ENCODE results near the gene PARK7. TPM values are rescaled to one million over a fixed set of nuclear protein-coding genes. Genes with fewer than 3 reads are reported as not detected.

The PARK7 gene
- total and polyA plus RNA-seq, 7 experiments from 2014 or later: 97.1 to 364 (median 114) TPM

DNA sequence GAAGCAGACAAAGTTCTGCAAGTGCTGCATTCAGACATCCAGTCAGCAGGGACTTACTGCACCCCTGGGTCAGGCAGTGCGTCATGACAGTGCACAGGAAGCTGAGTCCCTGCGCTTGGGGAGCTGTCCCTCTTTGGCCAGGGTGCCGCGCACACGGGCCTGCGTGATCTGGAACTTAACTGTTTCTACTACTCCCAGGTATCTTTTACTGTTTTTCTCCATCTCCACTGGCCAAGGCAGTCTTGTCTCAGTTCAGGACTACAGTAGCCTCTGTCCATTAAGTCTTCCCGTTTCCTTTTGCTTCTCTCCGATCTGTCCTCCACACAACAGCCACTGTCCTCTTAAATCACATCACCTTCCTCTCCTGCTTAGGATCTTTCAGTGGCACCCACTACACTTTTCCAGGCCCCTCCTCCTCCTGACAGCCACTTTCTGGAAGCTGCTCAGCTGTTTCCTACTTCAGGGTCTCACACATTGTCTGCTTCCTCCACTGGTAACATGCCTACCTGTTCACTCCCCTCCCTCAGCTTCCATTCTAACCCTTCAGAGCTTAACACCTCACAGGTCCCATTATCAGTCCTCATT is 48.7 kb downstream of the PARK7 start:
- intact Hi-C loops (cut with micrococcal nuclease): no loop called here

DNA sequence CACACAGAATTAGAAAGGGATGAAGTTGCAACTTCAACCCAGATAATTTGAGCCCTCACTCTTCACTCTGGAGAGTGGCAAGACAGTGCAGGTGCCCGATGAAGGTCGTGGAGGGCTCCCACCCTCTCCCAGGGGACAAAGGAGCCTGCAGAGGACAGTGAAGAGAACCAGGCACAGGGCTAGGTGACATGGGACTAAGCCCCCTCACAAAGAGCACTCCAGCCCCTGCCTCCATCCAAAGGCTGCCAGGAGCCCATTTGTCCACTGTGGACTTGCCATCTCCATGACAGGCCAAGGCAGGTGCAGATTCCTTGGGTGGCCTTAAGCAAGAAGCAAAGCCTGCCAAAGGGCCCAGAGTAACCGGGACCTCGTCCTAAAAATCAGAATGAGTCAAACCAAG is 49.5 kb downstream of the PARK7 start:
- Histone ChIP-seq H3K4me3 (ENCODE audit: low read length) (no peak overlapping the region), H3K9me3 (ENCODE audit: control insufficient read depth in 2 of 3, low read length in 3 of 3) (no peaks in the 10 kb centered on the region), H3K27ac (ENCODE audit: low read depth, low read length) (no peak overlapping the region), H3K27me3 (ENCODE audit: control insufficient read depth in 2 of 2, insufficient read depth in 2 of 2, low read length in 2 of 2) (no peaks in the 10 kb centered on the region), H3K4me1 (ENCODE audit: control insufficient read depth in 2 of 2, insufficient read depth in 2 of 2, low read length in 2 of 2) (no peaks in the 10 kb centered on the region), H3K36me3 (ENCODE audit: control insufficient read depth in 2 of 3, insufficient read depth in 3 of 3, low read length in 3 of 3) (no peaks in the 10 kb centered on the region)
- Mint-ChIP-seq H3K27ac (no peak overlapping the region), H3K4me3 (no peak overlapping the region), H3K36me3 (peaks cover 0 to 4% (median 0%) of the 10 kb centered on the region in 5 donors), H3K27me3 (peaks cover 0 to 4% (median 2%) of the 10 kb centered on the region in 5 donors), H3K9me3 (no peaks in the 10 kb centered on the region), H3K4me1 (peaks cover 0 to 3% (median 0%) of the 10 kb centered on the region in 7 donors)
- CTCF ChIA-PET: interaction anchor here (0.6 to 8.6 kb wide), 2 partner anchors 338 to 342 kb away, joined by 3 to 100 read pairs; no protein-coding TSS in a partner anchor
- ATAC-seq (no peak), DNase-seq (no peak)
- intact Hi-C loops (cut with micrococcal nuclease): no loop called here
- POLR2A ChIA-PET: interaction anchor here (0.7 kb wide), 1 partner anchor 14 kb away, joined by 3 read pairs; no protein-coding TSS in a partner anchor

More for the DNA sequence above, 48.7 kb downstream of the PARK7 start:
- no peaks in the 10 kb centered on the region for H3K27me3 Mint-ChIP-seq
- H3K4me3 ChIP-seq (ENCODE audit: low read length): no peak overlapping the region
- peaks cover 0 to 3% (median 0%) of the 10 kb centered on the region in 7 donors for H3K4me1 Mint-ChIP-seq
- no peak overlapping the region for H3K27ac Mint-ChIP-seq
- H3K36me3 ChIP-seq (ENCODE audit: control insufficient read depth in 2 of 3, insufficient read depth in 3 of 3, low read length in 3 of 3): no peaks in the 10 kb centered on the region
- H3K9me3 ChIP-seq (ENCODE audit: control insufficient read depth in 2 of 3, low read length in 3 of 3): no peaks in the 10 kb centered on the region
- H3K9me3 Mint-ChIP-seq: no peaks in the 10 kb centered on the region
- CTCF ChIA-PET: interaction anchor here (0.6 to 8.6 kb wide), 2 partner anchors 338 to 341 kb away, joined by 3 to 100 read pairs; no protein-coding TSS in a partner anchor
- ATAC-seq (no peak), DNase-seq (no peak)
- no peak overlapping the region for H3K27ac ChIP-seq (ENCODE audit: low read depth, low read length)
- POLR2A ChIA-PET: interaction anchor here (0.7 kb wide), 1 partner anchor 153 kb away, joined by 6 read pairs; no protein-coding TSS in a partner anchor
- peaks cover 0 to 4% (median 0%) of the 10 kb centered on the region in 5 donors for H3K36me3 Mint-ChIP-seq
- H3K27me3 ChIP-seq (ENCODE audit: control insufficient read depth in 2 of 2, insufficient read depth in 2 of 2, low read length in 2 of 2): no peaks in the 10 kb centered on the region
- no peaks in the 10 kb centered on the region for H3K4me1 ChIP-seq (ENCODE audit: control insufficient read depth in 2 of 2, insufficient read depth in 2 of 2, low read length in 2 of 2)
- H3K4me3 Mint-ChIP-seq: no peak overlapping the region

DNA sequence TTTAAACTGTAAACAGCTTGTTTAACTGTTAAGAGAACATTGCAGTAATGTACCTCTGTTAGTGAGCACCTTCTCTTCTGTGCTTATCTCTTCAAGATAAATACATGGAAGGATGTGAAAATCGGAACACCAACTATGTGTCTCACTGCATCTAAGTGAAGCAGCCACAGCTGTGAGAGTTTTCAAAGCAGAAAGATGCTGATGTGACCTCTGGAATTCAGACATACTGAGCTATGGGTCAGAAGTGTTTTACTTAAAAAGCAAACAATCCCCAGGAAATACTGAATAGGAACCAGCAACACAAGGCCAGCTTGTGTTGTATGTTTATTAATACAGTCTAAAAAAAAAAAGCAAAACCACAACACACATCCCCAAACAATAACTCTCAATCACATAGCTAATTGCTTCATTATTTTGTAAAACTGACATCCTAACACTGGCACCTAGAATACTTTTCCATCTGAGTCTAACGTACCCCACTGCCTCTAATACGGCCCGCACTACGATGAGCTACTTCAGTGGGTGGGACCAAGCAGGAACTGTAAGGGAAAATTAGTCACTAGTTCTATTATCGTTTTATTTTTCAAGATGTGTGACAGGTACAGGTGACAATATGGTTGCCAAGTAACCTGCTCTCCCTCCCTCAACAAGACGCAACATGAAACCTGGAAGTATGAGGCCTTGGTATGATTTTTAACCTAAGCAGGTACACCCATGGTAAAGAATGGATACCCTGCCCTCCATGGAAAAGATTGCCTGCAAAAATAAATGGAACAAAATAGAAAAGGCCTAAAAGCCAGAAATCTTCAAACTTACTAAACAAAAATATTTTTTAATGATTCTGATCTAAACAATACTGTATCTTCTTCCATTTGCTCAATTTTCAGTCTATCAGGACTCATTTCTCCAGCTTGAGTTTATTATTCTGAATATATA is 50.7 kb downstream of the PARK7 start:
- DNase-seq: no peak
- Mint-ChIP-seq H3K4me1 (peaks cover 0 to 3% (median 0%) of the 10 kb centered on the region in 7 donors), H3K36me3 (peaks cover 0 to 4% (median 0%) of the 10 kb centered on the region in 5 donors), H3K4me3 (no peak overlapping the region), H3K9me3 (no peaks in the 10 kb centered on the region), H3K27ac (no peak overlapping the region), H3K27me3 (peaks cover 7 to 13% (median 11%) of the 10 kb centered on the region in 5 donors)
- Histone ChIP-seq H3K4me1 (ENCODE audit: control insufficient read depth in 2 of 2, insufficient read depth in 2 of 2, low read length in 2 of 2) (no peaks in the 10 kb centered on the region), H3K36me3 (ENCODE audit: control insufficient read depth in 2 of 3, insufficient read depth in 3 of 3, low read length in 3 of 3) (no peaks in the 10 kb centered on the region), H3K27ac (ENCODE audit: low read depth, low read length) (no peak overlapping the region), H3K4me3 (ENCODE audit: low read length) (no peak overlapping the region), H3K9me3 (ENCODE audit: control insufficient read depth in 2 of 3, low read length in 3 of 3) (no peaks in the 10 kb centered on the region), H3K27me3 (ENCODE audit: control insufficient read depth in 2 of 2, insufficient read depth in 2 of 2, low read length in 2 of 2) (peaks cover 0 to 7% of the 10 kb centered on the region in 2 donors)
- POLR2A ChIA-PET: interaction anchor here (0.7 kb wide), 1 partner anchor 13 kb away, joined by 3 read pairs; no protein-coding TSS in a partner anchor
- CTCF ChIA-PET: interaction anchor here (0.5 to 8.6 kb wide), 5 partner anchors 9 to 336 kb away, joined by 3 to 100 read pairs (median 5); no protein-coding TSS in a partner anchor
- ATAC-seq: no peak
- intact Hi-C loops (cut with micrococcal nuclease): no loop called here

DNA sequence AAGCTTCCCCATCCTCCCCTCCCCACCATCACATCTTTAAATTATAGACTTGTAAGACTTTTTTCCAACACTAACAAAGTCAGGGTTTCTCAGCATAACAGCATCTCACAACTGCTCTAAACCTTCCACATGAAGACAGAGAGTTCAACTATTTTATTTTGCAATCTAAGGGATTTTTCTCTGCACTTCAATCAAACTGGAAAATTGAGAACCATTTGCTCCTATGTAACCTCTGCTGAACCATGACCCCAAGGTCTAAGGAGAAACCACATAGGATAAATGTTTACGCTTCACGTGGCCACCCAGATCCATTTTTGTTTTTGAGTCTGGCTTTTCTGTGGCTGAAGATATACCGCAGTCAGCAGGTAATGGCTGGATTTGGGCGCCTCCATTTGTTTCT is 51.4 kb downstream of the PARK7 start:
- no peaks in the 10 kb centered on the region for H3K4me1 ChIP-seq (ENCODE audit: control insufficient read depth in 2 of 2, insufficient read depth in 2 of 2, low read length in 2 of 2)
- Mint-ChIP-seq H3K27me3 (peaks cover 7 to 18% (median 17%) of the 10 kb centered on the region in 5 donors), H3K9me3 (no peaks in the 10 kb centered on the region), H3K36me3 (peaks cover 0 to 4% (median 0%) of the 10 kb centered on the region in 5 donors), H3K27ac (no peak overlapping the region), H3K4me3 (no peak overlapping the region), H3K4me1 (peaks cover 0 to 3% (median 0%) of the 10 kb centered on the region in 7 donors)
- H3K4me3 ChIP-seq (ENCODE audit: low read length): no peak overlapping the region
- DNase-seq: no peak
- no peaks in the 10 kb centered on the region for H3K36me3 ChIP-seq (ENCODE audit: control insufficient read depth in 2 of 3, insufficient read depth in 3 of 3, low read length in 3 of 3)
- peaks cover 0 to 7% of the 10 kb centered on the region in 2 donors for H3K27me3 ChIP-seq (ENCODE audit: control insufficient read depth in 2 of 2, insufficient read depth in 2 of 2, low read length in 2 of 2)
- ChIA-PET CTCF (interaction anchor here (7.9 to 8.6 kb wide), 2 partner anchors 300 to 336 kb away, joined by 85 to 100 read pairs; no protein-coding TSS in a partner anchor), POLR2A (no interaction called here)
- intact Hi-C loops (cut with micrococcal nuclease): no loop called here
- no peak for ATAC-seq
- H3K27ac ChIP-seq (ENCODE audit: low read depth, low read length): no peak overlapping the region
- no peaks in the 10 kb centered on the region for H3K9me3 ChIP-seq (ENCODE audit: control insufficient read depth in 2 of 3, low read length in 3 of 3)

DNA sequence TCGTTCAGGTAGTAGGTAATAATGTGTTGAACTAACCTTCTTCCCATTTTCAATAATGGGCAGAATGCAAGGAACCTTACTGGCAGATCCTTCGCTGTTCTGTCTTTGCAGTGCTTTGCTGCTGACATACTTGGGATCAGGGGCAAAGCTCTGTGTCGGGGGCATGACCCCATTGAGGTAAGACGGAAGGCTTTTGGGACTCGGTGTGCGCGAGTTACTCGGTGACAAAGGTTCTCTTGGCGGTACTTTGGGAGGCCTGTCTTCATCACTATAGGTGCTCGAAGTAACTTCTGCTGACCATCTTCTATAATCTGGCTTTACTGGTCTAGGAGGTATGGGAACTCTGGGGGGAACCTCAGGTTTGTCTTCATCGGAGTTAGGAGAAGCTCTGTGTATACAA is 51.9 kb downstream of the PARK7 start:
- POLR2A ChIA-PET: interaction anchor here (0.6 kb wide), 1 partner anchor 11 kb away, joined by 3 read pairs; no protein-coding TSS in a partner anchor

DNA sequence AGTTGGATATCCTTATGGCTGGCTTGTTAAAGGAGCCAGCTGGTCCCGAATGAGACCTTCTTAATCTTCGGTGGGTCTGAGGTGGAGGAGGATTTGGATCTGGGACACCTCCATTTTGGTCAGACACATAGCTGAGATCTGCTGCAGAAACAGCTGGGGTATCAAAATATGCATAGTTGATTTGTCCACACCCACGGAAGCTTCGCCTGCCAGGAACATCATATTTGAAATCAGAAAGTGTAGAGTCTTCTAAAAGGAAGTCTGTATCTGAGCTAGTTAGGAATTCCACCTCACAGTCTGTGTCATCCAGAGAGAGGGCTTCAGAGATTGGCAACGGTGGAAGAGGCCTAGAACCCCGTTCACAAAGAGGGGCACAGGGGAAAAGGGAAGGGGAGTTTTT is 52.3 kb downstream of the PARK7 start:
- Histone ChIP-seq H3K27ac (ENCODE audit: low read depth, low read length) (no peak overlapping the region), H3K4me1 (ENCODE audit: control insufficient read depth in 2 of 2, insufficient read depth in 2 of 2, low read length in 2 of 2) (no peaks in the 10 kb centered on the region), H3K27me3 (ENCODE audit: control insufficient read depth in 2 of 2, insufficient read depth in 2 of 2, low read length in 2 of 2) (peaks cover 0 to 7% of the 10 kb centered on the region in 2 donors), H3K4me3 (ENCODE audit: low read length) (no peak overlapping the region), H3K36me3 (ENCODE audit: control insufficient read depth in 2 of 3, insufficient read depth in 3 of 3, low read length in 3 of 3) (no peaks in the 10 kb centered on the region), H3K9me3 (ENCODE audit: control insufficient read depth in 2 of 3, low read length in 3 of 3) (no peaks in the 10 kb centered on the region)
- intact Hi-C loops (cut with micrococcal nuclease): loop anchor here in 1 of 2 donors (2.0 kb wide), 1 partner anchor 17 kb away; no protein-coding TSS in a partner anchor
- DNase-seq: no peak
- H3K4me3 Mint-ChIP-seq: no peak overlapping the region
- no peaks in the 10 kb centered on the region for H3K9me3 Mint-ChIP-seq
- ATAC-seq: no peak
- peaks cover 9 to 25% (median 21%) of the 10 kb centered on the region in 5 donors for H3K27me3 Mint-ChIP-seq
- POLR2A ChIA-PET: interaction anchor here (0.6 kb wide), 1 partner anchor 11 kb away, joined by 3 read pairs; no protein-coding TSS in a partner anchor
- CTCF ChIA-PET: interaction anchor here (1.0 to 8.6 kb wide), 6 partner anchors 17 to 716 kb away, joined by 3 to 100 read pairs (median 7); no protein-coding TSS in a partner anchor
- peaks cover 0 to 4% (median 0%) of the 10 kb centered on the region in 5 donors for H3K36me3 Mint-ChIP-seq
- no peak overlapping the region for H3K27ac Mint-ChIP-seq
- peaks cover 0 to 3% (median 0%) of the 10 kb centered on the region in 7 donors for H3K4me1 Mint-ChIP-seq

More for the DNA sequence above, 51.9 kb downstream of the PARK7 start:
- CTCF ChIA-PET: interaction anchor here (2.1 to 8.6 kb wide), 3 partner anchors 300 to 351 kb away, joined by 7 to 100 read pairs (median 85); no protein-coding TSS in a partner anchor
- Mint-ChIP-seq H3K4me3 (no peak overlapping the region), H3K36me3 (peaks cover 0 to 4% (median 0%) of the 10 kb centered on the region in 5 donors), H3K4me1 (peaks cover 0 to 3% (median 0%) of the 10 kb centered on the region in 7 donors), H3K9me3 (no peaks in the 10 kb centered on the region), H3K27ac (no peak overlapping the region), H3K27me3 (peaks cover 7 to 23% (median 18%) of the 10 kb centered on the region in 5 donors)
- DNase-seq (no peak), ATAC-seq (no peak)
- no peak overlapping the region for H3K4me3 ChIP-seq (ENCODE audit: low read length)
- intact Hi-C loops (cut with micrococcal nuclease): no loop called here
- H3K9me3 ChIP-seq (ENCODE audit: control insufficient read depth in 2 of 3, low read length in 3 of 3): no peaks in the 10 kb centered on the region
- H3K27me3 ChIP-seq (ENCODE audit: control insufficient read depth in 2 of 2, insufficient read depth in 2 of 2, low read length in 2 of 2): peaks cover 0 to 7% of the 10 kb centered on the region in 2 donors
- H3K27ac ChIP-seq (ENCODE audit: low read depth, low read length): no peak overlapping the region
- H3K36me3 ChIP-seq (ENCODE audit: control insufficient read depth in 2 of 3, insufficient read depth in 3 of 3, low read length in 3 of 3): no peaks in the 10 kb centered on the region
- H3K4me1 ChIP-seq (ENCODE audit: control insufficient read depth in 2 of 2, insufficient read depth in 2 of 2, low read length in 2 of 2): no peaks in the 10 kb centered on the region

Data from naive thymus-derived CD4-positive, alpha-beta T cell (primary cell).